Naive thymus-derived CD8-positive, alpha-beta T cell (primary cell): ENCODE measurements around the gene COX6B1. TPM values are rescaled to one million over a fixed set of nuclear protein-coding genes. Genes with fewer than 3 reads are reported as not detected.

Experiments used
- ATAC-seq, 2 donors: fragments of 150-1000 bp; cut with Tn5 transposase in 1 of 2; sonication (Bioruptor Pico), chemical (Tn5 transposase) in 1 of 2; 1 replicate in 1 of 2; 2 replicates in 1 of 2; pipeline ENCODE4 v1.10.0; 2021; ENCODE audit warnings: mild to moderate bottlenecking in 2 of 2, moderate library complexity in 2 of 2
- POLR2A ChIA-PET: fragments of 350-600 bp; sonication (Branson Sonifier 250); formaldehyde crosslinking; loops from one replicate; lab custom pipeline; 2021; ENCODE audit warnings: antibody characterized with exemption; lab: Charles Lee
- DNase-seq, 10 donors: peaks; one replicate each; pipeline versions ENCODE4 v3.0.0 to v3.0.0-alpha.2; 2020 to 2022
- H3K27ac Mint-ChIP-seq, 10 donors: one replicate each; pipeline ENCODE4 v1.8.0; 2020 to 2022; ENCODE audit warnings: mild to moderate bottlenecking in 10 of 10, mixed read lengths in 10 of 10, moderate library complexity in 4 of 10, inconsistent platforms in 1 of 10
- H3K27me3 Mint-ChIP-seq, 5 donors: one replicate each; pipeline ENCODE4 v1.8.0; 2021 to 2022; ENCODE audit warnings: mixed read lengths in 5 of 5
- H3K36me3 Mint-ChIP-seq, 3 donors: one replicate each; pipeline ENCODE4 v1.8.0; 2020 to 2022; ENCODE audit warnings: mixed read lengths in 3 of 3, mild to moderate bottlenecking in 2 of 3, inconsistent platforms in 1 of 3
- H3K4me1 Mint-ChIP-seq, 4 donors: one replicate each; pipeline ENCODE4 v1.8.0; 2021 to 2022; ENCODE audit warnings: mixed read lengths in 4 of 4
- H3K4me3 Mint-ChIP-seq, 10 donors: one replicate each; pipeline ENCODE4 v1.8.0; 2020 to 2022; ENCODE audit warnings: mild to moderate bottlenecking in 10 of 10, mixed read lengths in 10 of 10, moderate library complexity in 6 of 10, inconsistent platforms in 1 of 10
- H3K9me3 Mint-ChIP-seq, 9 donors: one replicate each; pipeline ENCODE4 v1.8.0; 2020 to 2022; ENCODE audit warnings: mixed read lengths in 9 of 9, mild to moderate bottlenecking in 3 of 9, inconsistent platforms in 1 of 9, moderate library complexity in 1 of 9
- polyA plus RNA-seq, 3 donors: library from polyadenylated mRNA; unstranded; fragments of 300-500 nt; fragmentation: Illumina TruSeq; gene quantifications; one replicate each; pipeline ENCODE4 v1.2.3, GENCODE V29; 2021
- total RNA-seq, 8 experiments: library from RNA in 2 of 8; stranded (reverse) in 2 of 8; gene quantifications; one replicate each; pipeline ENCODE4 v1.2.3 and lab custom pipeline; 2021 to 2026

Gene COX6B1
- total and polyA plus RNA-seq, 5 experiments from 2014 or later: 197 to 920 (median 824) TPM

DNA sequence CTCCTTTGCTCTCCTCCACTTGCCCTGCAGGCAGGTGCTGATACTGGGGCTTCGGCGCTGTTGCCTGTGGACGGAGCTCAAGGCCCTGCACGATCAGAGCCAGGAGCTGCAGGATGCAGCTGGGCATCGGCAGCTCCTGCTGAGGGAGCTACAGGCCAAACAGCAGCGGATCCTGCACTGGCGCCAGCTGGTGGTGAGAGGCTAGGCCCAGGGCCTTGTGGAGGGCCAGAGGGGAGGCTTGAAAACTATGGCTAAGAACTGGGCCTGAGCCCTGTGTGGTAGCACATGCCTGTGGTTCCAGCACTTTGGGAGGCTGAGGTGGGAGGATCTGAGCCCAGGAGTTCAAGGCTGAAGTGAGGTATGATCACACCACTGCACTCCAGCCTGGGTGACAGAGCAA lies 29.3 kb upstream of the COX6B1 start:
- POLR2A ChIA-PET: no interaction called here
- DNase-seq (no peak), ATAC-seq (no peak)
- Mint-ChIP-seq H3K27me3 (no peaks in the 10 kb centered on the region), H3K4me1 (peaks cover 0 to 4% (median under 1%) of the 10 kb centered on the region in 4 donors), H3K9me3 (no peaks in the 10 kb centered on the region), H3K27ac (peak overlapping the region in 1 of 10 donors; percentile 32), H3K4me3 (no peak overlapping the region), H3K36me3 (peaks cover 2 to 25% (median 4%) of the 10 kb centered on the region in 3 donors)

DNA sequence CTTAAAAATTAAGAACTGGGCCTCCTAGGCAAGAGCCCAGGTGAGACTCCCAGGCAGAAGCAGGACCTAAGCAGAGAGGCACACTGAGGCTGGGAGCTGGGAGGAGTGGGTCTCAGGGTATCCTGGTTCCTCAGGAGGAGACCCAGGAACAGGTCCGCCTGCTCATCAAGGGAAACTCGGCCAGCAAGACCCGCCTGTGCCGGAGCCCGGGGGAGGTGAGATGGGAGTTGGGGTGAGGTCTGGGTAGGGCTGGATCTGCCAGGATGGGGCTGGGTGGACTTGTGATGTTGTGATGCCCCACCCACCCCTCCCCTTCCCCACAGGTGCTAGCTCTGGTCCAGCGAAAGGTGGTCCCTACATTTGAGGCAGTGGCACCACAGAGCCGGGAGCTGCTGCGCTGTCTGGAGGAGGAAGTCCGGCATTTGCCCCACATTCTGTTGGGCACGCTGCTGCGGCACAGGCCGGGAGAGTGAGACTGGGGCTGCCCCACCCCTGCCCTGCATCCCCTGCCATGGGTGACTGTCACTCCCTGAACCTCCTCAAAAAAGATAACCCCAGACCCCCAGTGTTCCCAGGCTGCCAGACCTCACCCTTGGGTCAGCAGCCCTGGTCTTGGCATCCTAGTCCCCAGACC lies 28.7 kb upstream of the COX6B1 start:
- H3K36me3 Mint-ChIP-seq: peaks cover 2 to 25% (median 4%) of the 10 kb centered on the region in 3 donors
- no peaks in the 10 kb centered on the region for H3K9me3 Mint-ChIP-seq
- POLR2A ChIA-PET: no interaction called here
- no peak overlapping the region for H3K4me3 Mint-ChIP-seq
- H3K4me1 Mint-ChIP-seq: peaks cover 0 to 4% (median 0%) of the 10 kb centered on the region in 4 donors
- DNase-seq (no peak), ATAC-seq (no peak)
- H3K27ac Mint-ChIP-seq: no peak overlapping the region
- no peaks in the 10 kb centered on the region for H3K27me3 Mint-ChIP-seq

DNA sequence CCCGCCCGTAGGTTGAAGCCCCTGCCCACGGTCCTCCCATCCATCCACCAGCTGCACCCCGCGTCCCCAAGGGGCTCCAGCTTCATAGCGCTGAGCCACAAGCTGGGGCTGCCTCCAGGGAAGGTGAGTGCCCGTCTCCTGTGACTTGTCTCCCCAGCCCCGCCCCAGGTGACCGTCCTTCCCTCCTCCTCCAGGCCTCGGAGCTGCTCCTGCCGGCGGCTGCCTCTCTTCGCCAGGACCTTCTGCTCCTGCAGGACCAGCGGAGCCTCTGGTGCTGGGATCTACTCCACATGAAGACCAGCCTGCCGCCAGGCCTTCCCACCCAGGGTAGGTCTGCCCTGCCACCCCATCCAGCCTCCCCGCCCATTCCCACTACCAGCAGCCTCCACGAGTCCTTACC lies 28.1 kb upstream of the COX6B1 start:
- POLR2A ChIA-PET: no interaction called here

DNA sequence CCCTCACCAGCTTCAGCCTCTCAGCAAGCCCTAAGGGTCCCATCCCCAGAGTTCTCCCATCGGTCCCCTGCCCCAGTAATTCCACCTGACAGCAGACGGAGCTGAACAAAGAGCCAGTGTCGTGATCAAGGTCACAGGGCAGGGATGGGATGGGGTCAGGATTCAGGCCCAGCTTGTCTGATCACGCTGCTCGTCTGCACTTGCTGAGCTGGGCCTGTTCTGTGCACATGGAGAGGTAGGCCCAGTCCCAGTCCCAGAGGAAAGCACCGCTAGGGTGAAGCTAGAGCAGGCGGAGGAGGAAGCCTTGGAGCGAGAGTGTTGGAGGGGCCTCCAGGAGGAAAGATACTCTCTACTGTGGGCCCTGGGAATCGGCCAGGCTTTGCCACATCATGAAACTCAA lies 26.4 kb upstream of the COX6B1 start:
- no peaks in the 10 kb centered on the region for H3K9me3 Mint-ChIP-seq
- no peaks in the 10 kb centered on the region for H3K27me3 Mint-ChIP-seq
- H3K27ac Mint-ChIP-seq: peak overlapping the region in 1 of 10 donors; percentile 48
- H3K36me3 Mint-ChIP-seq: peaks cover 0 to 15% (median 2%) of the 10 kb centered on the region in 3 donors
- ATAC-seq: no peak
- DNase-seq: no peak
- peaks cover 0 to 2% (median under 1%) of the 10 kb centered on the region in 4 donors for H3K4me1 Mint-ChIP-seq
- no peak overlapping the region for H3K4me3 Mint-ChIP-seq
- POLR2A ChIA-PET: no interaction called here

More for the DNA sequence above, 28.1 kb upstream of the COX6B1 start:
- peaks cover 2 to 25% (median 4%) of the 10 kb centered on the region in 3 donors for H3K36me3 Mint-ChIP-seq
- H3K27ac Mint-ChIP-seq: no peak overlapping the region
- H3K4me1 Mint-ChIP-seq: peaks cover 0 to 4% (median 0%) of the 10 kb centered on the region in 4 donors
- H3K27me3 Mint-ChIP-seq: no peaks in the 10 kb centered on the region
- no peaks in the 10 kb centered on the region for H3K9me3 Mint-ChIP-seq
- ATAC-seq (no peak), DNase-seq (no peak)
- no peak overlapping the region for H3K4me3 Mint-ChIP-seq

DNA sequence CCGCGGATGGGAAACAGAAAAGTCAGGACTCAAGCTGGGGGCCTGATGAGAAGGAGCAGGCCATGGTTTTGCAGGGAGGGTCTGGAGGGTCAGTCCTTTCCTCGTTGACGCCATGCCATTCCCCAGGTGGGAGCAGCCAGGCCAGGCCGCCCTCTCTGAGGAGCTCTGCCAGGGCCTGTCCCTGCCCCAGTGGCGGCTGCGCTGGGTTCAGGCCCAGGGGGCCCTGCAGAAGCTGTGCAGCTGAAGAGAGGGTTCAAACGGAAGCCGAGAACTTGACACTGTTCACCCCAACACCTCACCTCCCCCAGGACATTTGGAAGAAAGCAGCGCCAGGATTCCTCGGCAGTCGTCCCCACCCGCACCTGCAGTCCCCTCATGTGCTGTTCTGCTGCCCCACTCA lies 25.4 kb upstream of the COX6B1 start:
- no peak for ATAC-seq
- no peaks in the 10 kb centered on the region for H3K9me3 Mint-ChIP-seq
- H3K4me1 Mint-ChIP-seq: peaks cover 0 to 2% (median under 1%) of the 10 kb centered on the region in 4 donors
- no peak for DNase-seq
- POLR2A ChIA-PET: interaction anchor here (1.0 kb wide), 1 partner anchor 11 kb away, joined by 3 read pairs; no protein-coding TSS in a partner anchor
- no peaks in the 10 kb centered on the region for H3K27me3 Mint-ChIP-seq
- no peak overlapping the region for H3K4me3 Mint-ChIP-seq
- H3K36me3 Mint-ChIP-seq: peaks cover 0 to 11% (median 2%) of the 10 kb centered on the region in 3 donors
- H3K27ac Mint-ChIP-seq: peak overlapping the region in 2 of 10 donors; percentile 51 to 71

DNA sequence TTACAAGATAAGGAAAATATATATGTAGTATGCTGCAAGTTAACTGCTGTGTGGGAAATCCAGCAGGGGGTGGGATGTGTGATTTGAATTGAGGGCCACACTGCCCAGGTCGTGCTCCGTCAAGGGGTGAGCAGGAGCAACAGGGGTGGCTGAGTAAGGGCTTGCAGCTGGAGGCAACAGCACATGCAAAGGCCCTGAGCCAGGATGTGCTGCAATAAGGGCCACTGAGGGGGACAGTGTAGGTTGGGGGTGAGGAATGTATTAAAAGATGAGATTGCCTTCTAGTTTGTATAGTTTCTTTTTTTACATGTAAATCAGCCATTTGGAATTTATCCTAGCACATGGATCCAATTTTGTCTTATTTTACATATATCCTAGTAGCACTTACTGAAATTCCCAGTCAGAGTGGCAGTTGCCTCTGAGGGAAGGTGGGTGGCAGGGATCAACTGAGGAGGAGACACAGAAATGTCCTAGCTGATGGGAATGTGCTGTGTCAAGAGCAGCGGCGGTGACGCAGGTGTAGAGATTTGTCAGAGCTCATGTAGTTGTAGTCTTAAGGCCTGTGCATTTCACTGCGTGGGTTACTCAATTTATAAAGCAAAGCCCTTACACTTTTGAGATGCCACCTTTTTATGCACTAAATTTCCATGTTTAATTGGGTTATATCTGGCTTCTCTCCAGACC lies 24.7 kb upstream of the COX6B1 start:
- DNase-seq: no peak
- H3K27ac Mint-ChIP-seq: peak overlapping the region in 2 of 10 donors; percentile 51 to 80
- no peak for ATAC-seq
- peaks cover 4 to 7% (median 6%) of the 10 kb centered on the region in 4 donors for H3K4me1 Mint-ChIP-seq
- peaks cover 0 to 11% (median 2%) of the 10 kb centered on the region in 3 donors for H3K36me3 Mint-ChIP-seq
- POLR2A ChIA-PET: no interaction called here
- no peaks in the 10 kb centered on the region for H3K9me3 Mint-ChIP-seq
- H3K4me3 Mint-ChIP-seq: no peak overlapping the region
- no peaks in the 10 kb centered on the region for H3K27me3 Mint-ChIP-seq

DNA sequence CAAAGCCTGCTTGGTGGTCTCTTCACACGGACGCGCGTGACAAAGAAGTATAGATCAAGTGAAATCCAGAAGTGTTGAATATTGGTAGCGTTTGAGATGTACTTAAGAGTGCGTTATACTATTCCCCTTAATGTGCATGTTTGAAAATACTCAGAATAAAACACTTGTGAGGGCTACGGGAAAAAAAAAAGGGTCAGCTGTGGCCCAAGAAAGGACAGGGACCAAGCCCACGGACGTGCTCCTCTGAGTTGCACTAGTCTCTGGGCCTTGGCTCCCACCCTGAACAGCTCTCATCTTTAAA lies 19.9 kb upstream of the COX6B1 start:
- peak; percentile 24 to 29 for ATAC-seq
- Mint-ChIP-seq H3K27ac (peak overlapping the region; percentile 92 to 100 (median 98)), H3K4me1 (peaks cover 15 to 30% (median 23%) of the 10 kb centered on the region in 4 donors), H3K9me3 (no peaks in the 10 kb centered on the region), H3K36me3 (peaks cover 0 to 32% (median 5%) of the 10 kb centered on the region in 3 donors), H3K27me3 (peaks cover 0 to 3% (median 0%) of the 10 kb centered on the region in 5 donors), H3K4me3 (peak overlapping the region; percentile 94 to 100 (median 98))
- no peak for DNase-seq
- POLR2A ChIA-PET: interaction anchor here (0.6 to 1.5 kb wide), 3 partner anchors 15 to 622 kb away, joined by 3 to 10 read pairs (median 5); partner anchors contain the start of gene HAUS5

DNA sequence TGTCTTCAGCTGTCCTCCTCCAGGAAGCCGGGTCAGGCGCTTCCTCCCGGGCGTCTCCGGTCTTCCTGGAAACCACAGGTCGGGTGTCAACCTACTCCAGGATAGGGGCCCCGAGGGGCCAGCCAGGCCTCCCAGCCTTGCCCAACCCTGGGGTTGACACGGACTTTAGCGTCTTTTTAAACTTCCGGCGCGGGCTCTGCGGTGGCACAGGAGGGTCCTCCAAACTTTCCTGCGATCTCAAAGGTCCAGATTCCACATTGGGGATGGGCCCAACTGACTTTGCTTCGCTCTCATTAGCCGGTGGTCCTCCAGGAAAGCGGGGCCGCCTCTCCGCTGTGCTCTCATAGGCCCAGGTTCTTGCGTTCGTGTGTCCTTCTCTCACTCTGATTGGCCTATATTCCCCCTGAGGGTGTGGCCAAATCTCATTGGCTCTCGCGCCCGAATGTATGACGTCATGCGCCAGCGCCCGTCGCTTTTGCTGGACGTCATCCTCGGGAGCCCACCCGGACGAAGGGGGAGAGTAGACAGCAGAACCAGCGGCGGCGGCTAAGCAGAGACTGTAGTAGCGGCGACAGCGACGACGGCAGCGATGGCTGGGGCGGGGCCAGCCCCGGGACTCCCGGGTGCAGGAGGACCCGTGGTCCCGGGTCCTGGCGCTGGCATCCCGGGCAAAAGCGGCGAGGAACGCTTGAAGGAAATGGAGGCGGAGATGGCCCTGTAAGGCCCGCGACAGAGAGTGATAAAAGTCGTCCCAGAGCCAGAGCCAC lies 19.4 kb upstream of the COX6B1 start, which contains the start of gene RBM42:
TSS of gene RBM42 (plus strand) at position 472 of the 767 bp plus-strand sequence. CDS start at position 590, 118 bp downstream.
- H3K4me3 Mint-ChIP-seq: peak within 1 kb of the TSS; percentile 94 to 100 (median 98)
- peaks cover 18 to 30% (median 25%) of the 10 kb centered on the region in 4 donors for H3K4me1 Mint-ChIP-seq
- peak; percentile 88 to 99 (median 99) for DNase-seq
- ATAC-seq: peak; percentile 99
- POLR2A ChIA-PET: interaction anchor here (0.5 to 1.5 kb wide), 7 partner anchors 13 to 669 kb away, joined by 3 to 10 read pairs (median 5); partner anchors contain the start of genes ETV2 and HAUS5
- peaks cover 0 to 3% (median 0%) of the 10 kb centered on the region in 5 donors for H3K27me3 Mint-ChIP-seq
- peak within 1 kb of the TSS; percentile 92 to 100 (median 98) for H3K27ac Mint-ChIP-seq
- H3K36me3 Mint-ChIP-seq: peaks cover 0 to 36% (median 5%) of the 10 kb centered on the region in 3 donors
- H3K9me3 Mint-ChIP-seq: no peaks in the 10 kb centered on the region

DNA sequence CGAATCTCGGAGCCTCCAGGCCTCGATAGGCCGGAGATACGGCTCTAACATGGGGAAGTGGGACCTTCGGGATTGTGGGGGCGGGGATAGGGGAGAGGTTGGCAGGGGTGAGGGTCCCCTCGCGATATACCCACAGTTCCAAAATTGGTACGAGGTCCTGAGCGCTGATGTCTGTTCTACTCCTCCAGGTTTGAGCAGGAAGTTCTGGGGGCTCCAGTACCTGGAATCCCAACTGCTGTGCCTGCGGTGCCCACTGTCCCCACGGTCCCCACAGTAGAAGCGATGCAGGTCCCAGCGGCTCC lies 18.8 kb upstream of the COX6B1 start:
- no peak for DNase-seq
- Mint-ChIP-seq H3K27ac (peak overlapping the region; percentile 92 to 100 (median 98)), H3K4me1 (peaks cover 18 to 30% (median 25%) of the 10 kb centered on the region in 4 donors), H3K9me3 (no peaks in the 10 kb centered on the region), H3K27me3 (peaks cover 0 to 3% (median 0%) of the 10 kb centered on the region in 5 donors), H3K4me3 (peak overlapping the region; percentile 94 to 100 (median 98)), H3K36me3 (peaks cover 0 to 42% (median 5%) of the 10 kb centered on the region in 3 donors)
- ATAC-seq: no peak
- POLR2A ChIA-PET: interaction anchor here (0.5 to 1.2 kb wide), 5 partner anchors 13 to 670 kb away, joined by 3 to 8 read pairs (median 4); partner anchors contain the start of genes ETV2 and HAUS5

DNA sequence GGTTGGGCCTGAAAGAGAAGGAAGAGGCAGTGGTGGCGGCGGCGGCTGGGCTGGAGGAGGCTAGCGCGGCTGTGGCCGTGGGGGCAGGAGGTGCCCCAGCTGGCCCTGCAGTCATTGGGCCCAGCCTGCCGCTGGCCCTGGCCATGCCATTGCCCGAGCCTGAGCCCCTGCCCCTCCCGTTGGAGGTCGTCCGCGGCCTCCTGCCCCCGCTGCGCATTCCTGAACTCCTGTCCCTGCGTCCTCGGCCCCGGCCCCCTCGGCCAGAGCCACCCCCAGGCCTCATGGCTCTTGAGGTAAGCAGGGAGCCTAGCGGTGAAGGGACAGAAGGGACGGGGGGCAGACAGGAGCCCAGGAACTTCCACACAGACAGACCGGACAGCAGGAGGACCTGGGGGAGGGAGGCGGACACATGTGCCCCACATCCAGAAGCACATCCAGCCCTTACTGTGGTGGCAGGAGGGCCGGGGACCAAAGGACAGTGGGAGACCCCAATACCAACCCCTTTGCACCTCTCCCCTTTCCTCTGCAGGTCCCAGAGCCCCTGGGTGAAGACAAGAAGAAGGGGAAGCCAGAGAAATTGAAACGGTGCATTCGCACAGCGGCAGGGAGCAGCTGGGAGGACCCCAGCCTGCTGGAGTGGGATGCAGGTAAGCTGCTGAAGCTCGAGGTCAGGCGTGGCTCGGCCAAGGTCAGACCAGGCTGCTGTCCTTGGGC lies 14.2 kb upstream of the COX6B1 start:
- POLR2A ChIA-PET: no interaction called here
- Mint-ChIP-seq H3K27me3 (peaks cover 0 to under 1% (median 0%) of the 10 kb centered on the region in 5 donors), H3K4me3 (no peak overlapping the region), H3K27ac (no peak overlapping the region), H3K4me1 (peaks cover 13 to 19% (median 15%) of the 10 kb centered on the region in 4 donors), H3K36me3 (peaks cover 0 to 79% (median 8%) of the 10 kb centered on the region in 3 donors), H3K9me3 (no peaks in the 10 kb centered on the region)
- ATAC-seq: no peak
- peak in 1 of 10 donors; percentile 55 for DNase-seq

DNA sequence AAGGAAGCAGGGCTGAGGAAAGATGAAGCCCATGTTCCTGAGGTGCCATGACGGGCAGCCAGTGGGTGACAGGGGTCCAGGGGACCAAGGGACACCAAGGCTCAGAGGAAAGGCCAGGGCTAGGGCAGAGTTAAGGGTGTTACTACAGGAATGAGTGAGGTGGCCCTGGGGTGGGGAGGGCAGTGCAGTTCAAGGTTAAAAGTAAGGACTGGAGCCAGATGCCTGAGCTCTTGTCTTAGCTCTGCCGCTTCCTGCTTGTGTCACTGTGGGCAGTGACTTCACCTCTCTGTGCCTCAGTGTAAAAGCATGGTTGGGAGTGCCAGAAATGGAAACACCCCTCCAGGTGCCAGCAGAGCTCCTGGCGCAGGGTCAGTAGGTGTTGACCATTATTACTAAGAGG lies 11.5 kb upstream of the COX6B1 start:
- peaks cover 11 to 19% (median 12%) of the 10 kb centered on the region in 4 donors for H3K4me1 Mint-ChIP-seq

More for the DNA sequence above, 11.5 kb upstream of the COX6B1 start:
- Mint-ChIP-seq H3K4me3 (no peak overlapping the region), H3K36me3 (peaks cover 0 to 64% (median 7%) of the 10 kb centered on the region in 3 donors), H3K9me3 (no peaks in the 10 kb centered on the region), H3K27me3 (no peaks in the 10 kb centered on the region), H3K27ac (peak overlapping the region in 1 of 10 donors; percentile 62)
- ATAC-seq (no peak), DNase-seq (no peak)
- POLR2A ChIA-PET: interaction anchor here (0.6 to 0.7 kb wide), 2 partner anchors 9 to 22 kb away, joined by 3 read pairs; no protein-coding TSS in a partner anchor
